Activated CD8-positive, alpha-beta memory T cell treated with anti-CD3 and anti-CD28 coated beads, Interleukin-2, amount 50 U/mL, for 4 hours (primary cell): ENCODE results near the gene PDZD7.
"Not testable (repeated sequence)": the region's sequence is repeated elsewhere in the genome, so short reads cannot be mapped to it uniquely, and the experiment has no call there.

Source experiments
- DNase-seq: peaks from one replicate; pipeline ENCODE4 v3.0.0-alpha.2; 2020

PDZD7 gene

GRCh38 chr10:100980711-100981110 is 50.2 kb downstream of the PDZD7 start:
- DNase-seq = no peak

- no peak for DNase-seq
Measured at GRCh38 chr10:100980311-100980710, 50.6 kb downstream of the PDZD7 start.

DNA sequence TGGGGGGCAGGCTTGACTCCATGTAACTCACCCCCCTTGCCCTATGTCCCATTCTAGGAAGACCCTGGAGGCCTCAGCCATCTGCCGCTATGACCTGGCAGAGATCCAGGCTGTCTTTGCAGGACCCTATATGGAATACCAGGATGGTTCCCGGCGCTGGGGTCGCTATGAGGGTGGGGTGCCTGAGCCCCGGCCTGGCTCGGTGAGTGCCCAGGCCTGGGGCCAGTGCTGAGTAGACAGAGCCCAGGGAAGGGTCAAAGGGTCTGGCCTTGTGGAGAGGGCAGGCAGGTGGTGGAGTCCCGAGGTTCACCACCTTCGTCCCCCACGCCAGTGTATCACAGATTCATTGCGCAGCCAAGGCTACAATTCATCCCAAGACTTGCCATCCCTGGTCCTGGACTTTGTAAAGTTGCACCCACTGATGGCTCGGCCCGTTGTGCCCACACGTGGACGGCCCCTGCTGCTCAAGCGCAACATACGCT is 51.1 kb downstream of the PDZD7 start:
- DNase-seq = no peak

- no peak for DNase-seq
Measured at GRCh38 chr10:100978901-100979195, 52.1 kb downstream of the PDZD7 start.

GRCh38 chr10:100978121-100978900 is 52.6 kb downstream of the PDZD7 start:
- no peak for DNase-seq

- no peak for DNase-seq
Measured at GRCh38 chr10:100977436-100977835, 53.5 kb downstream of the PDZD7 start.

- DNase-seq = no peak
Measured at GRCh38 chr10:100976906-100977305, 54.0 kb downstream of the PDZD7 start.

DNA sequence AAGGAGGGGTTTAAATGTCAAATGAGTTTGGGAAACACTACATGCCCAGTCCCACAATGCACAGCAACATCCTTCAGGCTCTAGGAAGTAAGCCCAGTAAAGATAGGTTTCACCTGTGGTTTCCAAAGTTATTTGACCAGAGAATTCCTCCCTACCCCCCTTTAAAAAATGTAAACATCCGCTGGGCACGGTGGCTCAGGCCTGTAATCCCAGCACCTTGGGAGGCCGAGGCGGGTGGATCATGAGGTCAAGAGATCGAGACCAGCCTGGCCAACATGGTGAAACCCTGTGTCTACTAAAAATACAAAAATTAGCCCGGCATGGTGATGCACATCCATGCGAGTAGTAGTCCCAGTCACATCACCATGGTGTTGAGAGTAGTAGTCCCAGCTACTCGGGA is 55.5 kb downstream of the PDZD7 start:
- not testable (repeated sequence) for DNase-seq

GRCh38 chr10:100972904-100973535 is 57.9 kb downstream of the PDZD7 start:
- no peak for DNase-seq

DNA sequence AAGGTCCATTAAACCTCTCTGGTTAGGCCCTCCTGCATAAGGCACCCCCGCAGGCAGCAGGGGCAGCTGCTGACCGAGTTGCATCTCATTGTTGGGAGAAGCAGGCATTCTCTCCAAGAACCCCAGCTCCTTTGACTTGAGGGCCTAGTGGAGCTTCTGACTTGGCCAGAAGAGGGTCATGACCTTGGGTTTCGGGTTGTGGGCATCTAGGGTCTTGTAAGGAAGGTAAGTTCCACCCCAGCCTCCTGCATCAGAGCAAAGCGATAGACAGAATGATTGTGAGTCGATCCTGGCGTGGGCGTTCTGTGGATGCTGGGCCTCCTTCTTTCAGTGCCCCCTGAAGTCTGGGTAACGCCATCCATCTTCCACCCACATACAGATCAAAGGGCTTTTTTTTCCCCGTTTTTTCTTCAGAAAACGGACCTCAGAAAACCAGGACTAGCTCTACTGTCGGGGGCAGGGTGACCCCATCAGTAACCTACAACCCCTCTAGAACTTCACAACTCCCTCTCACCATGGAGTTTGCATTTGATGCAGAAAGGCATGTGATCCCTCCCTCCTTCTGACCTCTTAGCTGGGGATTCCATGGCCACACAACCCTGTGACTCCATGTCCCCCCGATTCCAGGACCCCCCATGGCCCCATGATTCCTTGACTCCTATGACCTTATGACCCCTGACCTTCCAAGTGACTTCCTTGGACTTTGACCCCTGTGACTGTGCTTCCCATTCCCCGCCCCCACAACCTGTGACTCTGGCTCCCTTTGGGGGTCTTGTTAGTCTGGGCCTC is 58.6 kb downstream of the PDZD7 start:
- DNase-seq = no peak

DNA sequence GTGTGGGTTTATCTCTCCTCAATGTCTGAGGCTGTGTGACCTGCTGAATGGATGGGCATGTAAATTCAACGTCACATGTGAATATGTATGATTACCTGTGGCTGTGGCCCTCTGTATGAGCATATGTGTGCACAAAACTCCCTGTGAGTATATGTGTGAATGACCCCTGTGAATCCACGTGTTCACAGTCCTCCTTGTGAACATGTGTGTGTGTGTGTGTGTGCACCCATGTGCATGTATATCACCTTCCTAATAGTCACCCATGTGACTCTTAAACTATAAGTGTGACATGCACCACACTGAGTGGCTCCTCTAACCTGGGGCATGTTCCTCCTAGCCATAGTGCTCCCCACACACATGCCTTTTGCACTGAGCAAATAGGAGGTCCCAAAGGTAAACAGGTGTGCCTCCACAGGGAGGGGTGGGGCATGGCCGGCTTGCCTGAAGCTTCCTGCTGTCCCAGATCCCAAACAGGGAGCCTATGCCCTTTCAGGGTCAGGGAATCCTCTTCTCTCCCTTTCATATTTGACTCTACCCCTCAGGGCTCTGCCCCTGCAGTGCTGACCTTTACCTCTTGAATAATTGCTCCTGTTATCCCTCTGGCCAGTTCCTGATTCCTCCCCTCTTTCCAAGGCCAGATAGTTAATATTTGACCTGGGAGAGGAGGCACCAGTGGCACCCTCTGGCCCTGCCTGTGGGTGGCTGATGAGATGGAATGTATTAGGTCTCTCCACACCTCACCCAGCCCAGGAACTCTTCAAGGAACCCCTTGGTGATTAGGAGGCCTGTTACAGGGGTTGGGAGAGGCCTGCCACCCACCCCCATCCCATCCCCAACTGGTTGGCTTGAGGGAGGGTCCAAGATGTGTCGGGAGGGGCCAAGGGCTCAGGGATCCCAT is 59.8 kb downstream of the PDZD7 start:
- DNase-seq = no peak

DNA sequence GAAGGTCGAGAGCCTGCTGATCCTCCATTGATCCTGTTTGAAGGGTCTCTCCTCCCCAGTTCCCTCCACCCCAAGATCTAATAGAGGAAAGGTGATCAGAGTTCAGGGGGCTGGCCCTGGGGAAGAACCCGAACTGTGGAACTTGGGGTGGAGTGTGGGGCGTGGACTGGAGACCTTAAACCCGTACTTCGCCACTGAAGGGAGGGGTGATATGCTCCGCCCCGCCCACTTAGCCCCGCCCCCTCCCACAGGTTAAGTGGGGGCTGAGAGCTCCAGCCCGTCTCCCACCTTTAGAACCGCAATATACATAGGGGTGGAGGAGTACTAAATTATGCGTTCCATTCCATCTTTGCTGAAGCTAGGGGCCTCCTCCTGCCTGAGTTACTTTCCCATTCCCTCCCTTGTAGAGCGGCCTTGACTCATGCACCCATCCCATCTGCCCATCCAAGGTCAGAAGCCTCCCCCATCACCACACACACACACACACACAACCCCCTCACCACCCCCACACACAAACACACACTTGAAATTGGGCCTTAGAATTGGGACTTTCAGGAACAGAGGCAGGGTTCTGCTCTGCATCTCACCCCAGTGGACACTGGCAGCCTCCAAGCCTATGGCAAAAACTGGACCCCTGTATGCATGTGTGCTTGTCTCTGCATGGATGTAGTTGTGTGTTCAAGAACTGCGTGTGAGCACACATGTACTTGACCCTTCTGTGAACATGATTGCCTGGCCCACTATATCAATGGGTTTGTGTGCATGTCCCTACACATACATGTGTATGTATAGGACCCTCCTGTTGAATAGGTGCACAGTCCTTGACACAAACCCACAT is 60.6 kb downstream of the PDZD7 start:
- DNase-seq = peak; percentile 45

DNA sequence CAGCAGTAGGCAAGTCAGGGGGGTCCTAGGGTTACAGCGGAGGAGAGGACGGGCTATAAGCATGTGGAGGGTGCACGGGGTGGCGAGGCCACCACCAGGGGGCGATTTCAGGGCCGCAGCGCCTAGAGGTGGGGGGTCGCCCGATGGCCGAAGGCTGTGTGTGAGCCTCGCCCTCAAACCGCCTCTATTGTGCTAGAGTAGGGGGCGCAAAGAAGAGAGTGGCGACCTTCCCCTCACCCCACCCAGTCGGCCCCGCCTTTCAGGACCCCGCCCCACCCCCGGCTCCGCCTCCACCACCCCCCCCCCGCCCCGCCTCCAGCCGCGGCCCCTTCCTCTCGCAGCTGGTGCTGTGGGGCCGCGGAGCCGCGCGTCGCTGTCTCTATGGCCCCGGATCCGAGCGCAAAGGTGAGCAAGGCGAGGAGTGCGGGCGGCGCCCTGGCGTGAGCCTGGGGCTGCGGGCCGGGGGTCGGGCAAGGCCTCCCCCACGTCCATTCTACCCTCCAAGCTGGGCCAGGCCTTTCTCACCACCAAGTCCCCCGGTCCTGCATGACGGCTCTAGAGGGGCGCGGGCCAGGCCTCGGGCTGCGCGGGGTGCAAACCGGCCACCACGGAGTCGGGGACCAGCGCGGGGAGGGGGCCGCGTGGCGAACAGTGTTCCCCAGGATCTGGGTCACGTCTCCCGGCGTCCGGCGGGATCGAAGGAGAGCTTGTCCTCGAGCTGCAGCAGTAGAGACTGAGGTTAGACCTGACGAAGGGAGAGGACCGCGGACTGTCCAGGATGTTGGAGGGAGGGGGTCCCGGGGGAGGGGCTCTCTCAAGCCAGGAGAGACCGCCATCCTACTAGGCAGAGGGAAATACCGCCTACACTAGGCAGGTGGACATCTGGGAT is 61.5 kb downstream of the PDZD7 start, which contains the start of gene SEMA4G:
Gene SEMA4G (plus strand): TSS at position 318 of the 889 bp plus-strand sequence. CDS start 3,409 bp downstream, outside the sequence.
- DNase-seq = peak; percentile 53

GRCh38 chr10:100968863-100969186 is 62.1 kb downstream of the PDZD7 start:
- no peak for DNase-seq

DNA sequence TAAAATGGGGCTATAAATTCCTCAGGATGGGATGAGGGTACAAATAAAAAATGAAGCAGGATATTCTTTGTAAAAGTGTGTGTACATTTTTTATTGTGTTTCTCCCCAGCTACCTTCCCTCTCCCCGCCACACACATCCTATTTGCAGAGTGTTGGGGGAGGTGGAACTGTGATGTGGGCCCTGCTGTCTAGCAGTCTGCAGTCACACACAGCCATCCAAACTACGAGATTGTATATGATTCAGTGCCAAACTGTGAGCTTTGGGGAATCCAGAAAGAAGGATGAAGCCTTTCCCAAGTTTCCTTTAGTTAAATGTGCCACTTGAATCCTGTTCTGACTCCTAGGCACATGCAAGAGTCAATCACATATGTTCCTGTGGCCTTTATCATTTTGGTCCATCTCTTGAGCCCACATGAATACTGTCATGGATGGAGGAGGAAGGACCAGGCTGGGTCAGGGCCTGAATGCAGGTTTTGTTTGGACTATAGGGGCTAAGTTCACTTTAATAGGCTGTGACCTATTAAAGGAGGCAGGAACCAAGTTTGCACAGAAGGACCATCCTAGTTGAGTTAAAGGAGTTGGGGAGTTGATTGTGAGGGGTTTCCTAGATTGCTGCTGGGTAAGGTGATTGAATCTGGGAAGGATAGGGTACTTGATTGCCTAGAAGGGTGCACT is 62.7 kb downstream of the PDZD7 start:
- no peak for DNase-seq

DNA sequence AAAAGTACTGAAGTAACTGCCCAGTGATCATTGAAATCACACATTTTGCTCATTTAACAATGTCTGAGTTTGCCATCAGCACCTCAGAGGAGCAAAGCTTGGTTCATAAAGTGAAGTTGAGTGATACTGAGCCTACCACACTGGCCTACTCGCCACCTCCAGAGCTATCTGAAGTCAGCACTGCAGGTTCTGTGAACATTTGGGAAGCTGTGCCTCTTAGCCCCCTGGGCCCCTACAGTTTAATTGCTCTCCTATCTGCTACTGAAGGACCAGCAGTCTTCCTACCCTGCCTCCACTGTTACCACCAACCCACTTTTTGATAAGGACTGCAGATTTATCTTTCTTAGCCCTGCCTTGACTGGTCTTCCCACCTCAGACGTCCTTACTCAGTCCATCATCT is 63.6 kb downstream of the PDZD7 start:
- DNase-seq = no peak

DNA sequence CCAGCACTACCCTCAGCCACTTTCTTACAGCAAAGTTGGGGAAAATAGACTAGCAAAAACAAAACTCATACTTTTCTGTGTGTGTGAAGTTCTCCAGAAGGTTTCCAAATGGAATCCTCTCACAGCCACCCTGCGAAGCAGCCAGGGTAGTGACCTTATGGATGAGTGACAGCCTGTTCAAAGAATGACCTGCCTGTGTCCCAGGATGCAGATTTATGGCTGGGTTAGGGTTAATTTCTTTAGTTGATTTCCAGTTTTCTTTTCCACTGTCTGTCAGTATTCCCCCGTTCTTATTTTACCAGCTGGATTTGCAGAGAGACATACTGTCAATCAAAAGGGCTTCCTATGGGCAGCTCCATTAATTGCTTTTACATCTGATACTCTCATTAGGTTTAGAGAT is 64.0 kb downstream of the PDZD7 start:
- DNase-seq = no peak

DNA sequence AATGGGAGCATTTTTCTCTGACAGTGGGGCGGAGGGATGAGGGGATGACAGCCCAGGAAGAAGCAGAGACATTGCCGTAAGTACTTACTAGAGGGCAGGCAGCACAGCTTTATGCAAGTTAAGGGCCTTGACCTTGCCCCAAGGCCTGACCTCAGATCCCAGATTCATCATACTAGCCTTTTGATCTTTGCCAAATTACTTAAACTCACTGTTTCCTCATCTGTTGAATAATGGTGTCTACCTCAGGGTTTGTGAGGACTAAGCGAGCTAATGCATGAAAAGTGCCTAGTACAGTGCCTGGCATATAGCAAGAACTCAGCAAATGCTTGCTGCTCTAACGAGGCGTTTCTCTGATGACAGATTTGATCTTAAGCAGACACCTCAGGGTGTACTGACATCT is 65.1 kb downstream of the PDZD7 start:
- DNase-seq = no peak

GRCh38 chr10:100963826-100964225 is 67.1 kb downstream of the PDZD7 start:
- no peak for DNase-seq
